ENCODE results near the gene GSTM3.
"Not testable (repeated sequence)": the region's sequence is repeated elsewhere in the genome, so short reads cannot be mapped to it uniquely, and the experiment has no call there.

Gene GSTM3

DNA sequence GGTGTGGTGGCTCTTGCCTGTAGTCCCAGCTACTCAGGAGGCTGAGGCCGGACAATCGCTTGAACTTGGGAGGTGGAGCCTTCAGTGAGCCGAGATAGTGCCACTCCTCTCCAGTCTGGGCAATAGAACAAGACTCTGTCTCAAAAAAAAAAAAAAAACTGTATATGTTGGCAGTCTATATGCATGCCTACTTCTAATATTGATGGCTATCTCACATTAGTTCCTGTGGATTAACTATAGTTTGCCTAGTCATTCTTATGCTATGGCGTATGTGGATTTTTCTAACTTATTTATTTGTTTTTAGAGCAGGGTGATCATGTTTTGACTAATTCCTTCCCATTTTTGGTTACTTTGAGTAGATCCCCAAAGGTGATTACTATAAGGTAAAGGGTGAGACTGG is 43.8 kb downstream of the GSTM3 start:
- WGBS, 2 experiments = no CpG with 5 or more reads among the region's 4 CpGs
- Histone ChIP-seq H3K27ac (ENCODE audit: insufficient read depth, low read depth, low read length, poor library complexity, severe bottlenecking) (no peak overlapping the region), H3K27me3 (ENCODE audit: control insufficient read depth, insufficient read depth, low read length, poor library complexity, severe bottlenecking) (no peaks in the 10 kb centered on the region), H3K4me1 (ENCODE audit: control insufficient read depth, insufficient read depth, low read length) (no peaks in the 10 kb centered on the region), H3K36me3 (ENCODE audit: control insufficient read depth, insufficient read depth, low read length) (no peaks in the 10 kb centered on the region), H3K9me3 (ENCODE audit: control insufficient read depth, low read length) (no peaks in the 10 kb centered on the region), H3K4me3 (ENCODE audit: insufficient read depth, low read depth, low read length) (no peak overlapping the region)

DNA sequence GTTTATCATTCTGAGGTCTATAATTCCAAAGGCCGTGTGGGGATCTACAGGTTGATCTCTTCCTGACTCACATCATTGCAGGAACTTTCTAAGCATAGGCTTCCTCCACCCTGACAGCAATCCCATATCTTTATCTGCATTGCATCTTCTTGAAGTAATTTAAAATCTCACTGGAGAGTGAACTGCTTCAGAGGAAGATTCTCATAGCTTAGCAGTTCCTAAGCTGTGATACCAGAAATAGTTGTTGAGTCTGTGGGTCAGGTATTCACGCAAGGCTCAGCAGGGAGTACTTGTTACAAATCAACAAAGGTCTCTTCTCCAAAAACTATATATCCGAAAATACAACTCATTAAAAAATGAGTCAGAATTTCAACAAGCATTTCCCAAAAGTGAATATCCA is 45.7 kb downstream of the GSTM3 start:
- H3K4me1 ChIP-seq (ENCODE audit: control insufficient read depth, insufficient read depth, low read length); H3K27ac ChIP-seq (ENCODE audit: insufficient read depth, low read depth, low read length, poor library complexity, severe bottlenecking); H3K4me3 ChIP-seq (ENCODE audit: insufficient read depth, low read depth, low read length); H3K9me3 ChIP-seq (ENCODE audit: control insufficient read depth, low read length); H3K27me3 ChIP-seq (ENCODE audit: control insufficient read depth, insufficient read depth, low read length, poor library complexity, severe bottlenecking); H3K36me3 ChIP-seq (ENCODE audit: control insufficient read depth, insufficient read depth, low read length): not testable (repeated sequence)
- no CpG with 5 or more reads among the region's 3 CpGs for WGBS, 2 experiments

DNA sequence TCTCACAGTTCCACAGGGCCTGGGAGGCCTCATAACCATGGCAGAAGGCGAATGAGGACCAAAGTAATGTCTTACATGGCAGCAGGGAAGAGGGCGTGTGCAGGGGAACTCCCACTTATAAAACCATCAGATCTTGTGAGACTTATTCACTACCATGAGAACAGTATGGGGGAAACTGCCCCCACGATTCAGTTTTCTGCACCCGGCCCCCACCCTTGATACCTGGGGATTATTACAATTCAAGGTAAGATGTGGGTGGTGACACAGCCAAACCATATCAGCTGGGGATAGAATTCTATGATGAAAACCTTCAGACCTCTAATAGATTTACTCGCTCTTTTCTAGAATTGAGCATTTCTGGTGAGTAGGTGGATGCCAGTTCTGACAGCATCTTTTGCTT is 46.4 kb downstream of the GSTM3 start:
- H3K36me3 ChIP-seq (ENCODE audit: control insufficient read depth, insufficient read depth, low read length); H3K4me1 ChIP-seq (ENCODE audit: control insufficient read depth, insufficient read depth, low read length); H3K9me3 ChIP-seq (ENCODE audit: control insufficient read depth, low read length); H3K27ac ChIP-seq (ENCODE audit: insufficient read depth, low read depth, low read length, poor library complexity, severe bottlenecking); H3K27me3 ChIP-seq (ENCODE audit: control insufficient read depth, insufficient read depth, low read length, poor library complexity, severe bottlenecking); H3K4me3 ChIP-seq (ENCODE audit: insufficient read depth, low read depth, low read length): not testable (repeated sequence)
- no CpG with 5 or more reads among the region's 5 CpGs for WGBS, 2 experiments

DNA sequence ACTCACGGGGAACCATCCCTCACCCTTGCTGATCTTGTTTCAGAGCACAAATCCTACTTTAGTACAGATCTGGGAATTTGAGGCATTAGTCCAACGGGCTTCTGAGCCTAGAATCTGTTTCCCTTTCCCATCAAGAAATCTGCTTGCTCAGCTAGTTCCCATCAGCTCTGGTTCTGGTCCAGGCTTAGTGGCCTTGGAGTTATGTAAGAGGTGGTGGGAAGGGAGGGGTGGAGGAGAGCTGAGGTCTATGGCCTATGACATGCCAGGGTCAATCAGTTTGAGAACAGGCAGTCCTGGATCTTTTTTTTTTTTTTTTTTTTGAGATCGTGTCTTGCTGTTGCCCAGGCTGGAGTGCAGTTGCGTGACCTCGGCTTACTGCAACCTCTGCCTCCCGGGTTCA is 49.1 kb downstream of the GSTM3 start:
- no peaks in the 10 kb centered on the region for H3K36me3 ChIP-seq (ENCODE audit: control insufficient read depth, insufficient read depth, low read length)
- H3K4me3 ChIP-seq (ENCODE audit: insufficient read depth, low read depth, low read length) = no peak overlapping the region
- H3K27me3 ChIP-seq (ENCODE audit: control insufficient read depth, insufficient read depth, low read length, poor library complexity, severe bottlenecking) = no peaks in the 10 kb centered on the region
- no peaks in the 10 kb centered on the region for H3K9me3 ChIP-seq (ENCODE audit: control insufficient read depth, low read length)
- no peaks in the 10 kb centered on the region for H3K4me1 ChIP-seq (ENCODE audit: control insufficient read depth, insufficient read depth, low read length)
- H3K27ac ChIP-seq (ENCODE audit: insufficient read depth, low read depth, low read length, poor library complexity, severe bottlenecking) = no peak overlapping the region
- no CpG with 5 or more reads among the region's 6 CpGs for WGBS, 2 experiments

DNA sequence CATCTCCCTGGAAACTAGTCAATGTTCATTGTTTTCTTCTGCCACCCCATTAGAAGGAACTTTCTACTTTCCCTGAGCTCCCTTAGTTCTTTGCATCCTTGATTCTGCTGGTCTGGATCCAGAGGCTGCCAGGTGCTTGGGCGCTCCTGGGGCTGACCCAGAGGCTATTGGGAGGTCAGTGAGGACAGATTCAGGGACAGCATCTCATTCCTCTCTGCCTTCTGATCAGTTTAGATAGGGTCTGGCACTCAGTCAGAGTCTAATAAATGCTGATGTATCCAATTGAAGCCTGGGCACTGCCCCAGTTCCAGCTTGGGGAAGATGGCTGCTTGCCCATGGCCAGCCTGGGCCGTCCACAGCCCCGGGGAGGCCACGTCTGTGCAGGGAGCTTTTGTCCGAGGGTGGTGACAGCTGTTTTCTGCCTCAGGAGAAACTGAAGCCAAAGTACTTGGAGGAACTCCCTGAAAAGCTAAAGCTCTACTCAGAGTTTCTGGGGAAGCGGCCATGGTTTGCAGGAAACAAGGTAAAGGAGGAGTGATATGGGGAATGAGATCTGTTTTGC is 50.9 kb downstream of the GSTM3 start:
- H3K4me3 ChIP-seq (ENCODE audit: insufficient read depth, low read depth, low read length) = no peak overlapping the region
- H3K9me3 ChIP-seq (ENCODE audit: control insufficient read depth, low read length) = no peaks in the 10 kb centered on the region
- WGBS, 2 experiments = no CpG with 5 or more reads among the region's 6 CpGs
- H3K4me1 ChIP-seq (ENCODE audit: control insufficient read depth, insufficient read depth, low read length) = no peaks in the 10 kb centered on the region
- H3K27ac ChIP-seq (ENCODE audit: insufficient read depth, low read depth, low read length, poor library complexity, severe bottlenecking) = no peak overlapping the region
- H3K36me3 ChIP-seq (ENCODE audit: control insufficient read depth, insufficient read depth, low read length) = no peaks in the 10 kb centered on the region
- no peaks in the 10 kb centered on the region for H3K27me3 ChIP-seq (ENCODE audit: control insufficient read depth, insufficient read depth, low read length, poor library complexity, severe bottlenecking)

DNA sequence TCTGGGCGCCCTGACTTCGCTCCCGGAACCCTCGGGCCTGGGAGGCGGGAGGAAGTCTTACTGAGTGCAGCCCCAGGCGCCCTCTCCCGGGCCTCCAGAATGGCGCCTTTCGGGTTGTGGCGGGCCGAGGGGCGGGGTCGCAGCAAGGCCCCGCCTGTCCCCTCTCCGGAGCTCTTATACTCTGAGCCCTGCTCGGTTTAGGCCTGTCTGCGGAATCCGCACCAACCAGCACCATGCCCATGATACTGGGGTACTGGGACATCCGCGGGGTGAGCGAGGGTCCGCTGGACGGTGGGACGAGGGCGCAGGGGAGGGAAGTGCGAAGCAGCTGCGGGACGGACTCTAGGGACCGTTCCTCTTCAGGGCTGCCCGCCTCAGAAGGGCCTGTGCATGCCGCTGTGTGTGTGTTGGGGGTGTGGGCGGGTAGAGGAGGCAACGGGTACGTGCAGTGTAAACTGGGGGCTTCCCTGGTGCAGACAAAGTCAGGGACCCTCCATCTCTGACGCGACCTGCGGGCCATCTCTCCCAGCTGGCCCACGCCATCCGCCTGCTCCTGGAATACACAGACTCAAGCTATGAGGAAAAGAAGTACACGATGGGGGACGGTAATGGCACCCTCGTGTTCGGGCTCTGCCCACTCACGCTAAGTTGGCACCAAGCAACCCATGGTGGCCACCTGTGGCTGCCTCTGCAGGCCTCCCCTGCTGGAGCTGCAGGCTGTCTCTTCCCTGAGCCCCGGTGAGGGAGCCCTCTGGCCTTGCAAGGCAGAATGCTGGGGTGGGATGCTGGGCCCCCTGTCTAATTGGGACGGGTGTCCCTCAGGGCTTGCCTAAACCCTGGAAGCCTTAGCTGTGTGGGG is 53.0 kb downstream of the GSTM3 start, which contains the start of gene GSTM1:
TSS of gene GSTM1 (plus strand) at position 177 of the 859 bp plus-strand sequence. CDS start at position 234, 57 bp downstream.
- Histone ChIP-seq H3K27ac (ENCODE audit: insufficient read depth, low read depth, low read length, poor library complexity, severe bottlenecking) (no peak within 1 kb of the TSS), H3K36me3 (ENCODE audit: control insufficient read depth, insufficient read depth, low read length) (no peaks in the 10 kb centered on the region), H3K27me3 (ENCODE audit: control insufficient read depth, insufficient read depth, low read length, poor library complexity, severe bottlenecking) (no peaks in the 10 kb centered on the region), H3K9me3 (ENCODE audit: control insufficient read depth, low read length) (no peaks in the 10 kb centered on the region), H3K4me3 (ENCODE audit: insufficient read depth, low read depth, low read length) (no peak within 1 kb of the TSS), H3K4me1 (ENCODE audit: control insufficient read depth, insufficient read depth, low read length) (no peaks in the 10 kb centered on the region)
- no CpG with 5 or more reads among the region's 46 CpGs for WGBS, 2 experiments

DNA sequence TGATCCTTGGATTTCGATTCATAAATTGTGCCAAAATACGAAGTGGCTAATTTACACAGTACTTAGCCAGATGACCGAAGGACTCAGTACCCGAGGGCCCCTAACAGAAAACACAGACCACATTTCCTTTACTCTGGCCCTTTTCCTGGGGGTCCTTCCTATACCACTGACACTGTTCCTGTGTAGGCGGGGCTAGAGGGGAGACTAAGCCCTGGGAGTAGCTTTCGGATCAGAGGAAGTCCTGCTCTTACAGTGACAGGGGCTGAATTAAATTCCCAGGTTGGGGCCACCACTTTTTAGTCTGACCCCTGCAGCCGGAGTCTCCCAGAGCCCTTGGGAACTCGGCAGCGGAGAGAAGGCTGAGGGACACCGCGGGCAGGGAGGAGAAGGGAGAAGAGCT is 53.7 kb downstream of the GSTM3 start:
- not testable (repeated sequence) for H3K4me1 ChIP-seq (ENCODE audit: control insufficient read depth, insufficient read depth, low read length); H3K27me3 ChIP-seq (ENCODE audit: control insufficient read depth, insufficient read depth, low read length, poor library complexity, severe bottlenecking); H3K4me3 ChIP-seq (ENCODE audit: insufficient read depth, low read depth, low read length); H3K27ac ChIP-seq (ENCODE audit: insufficient read depth, low read depth, low read length, poor library complexity, severe bottlenecking); H3K9me3 ChIP-seq (ENCODE audit: control insufficient read depth, low read length); H3K36me3 ChIP-seq (ENCODE audit: control insufficient read depth, insufficient read depth, low read length)
- WGBS, 2 experiments = 86 to 95% methylated on average over 4 to 5 of the region's 11 CpGs

DNA sequence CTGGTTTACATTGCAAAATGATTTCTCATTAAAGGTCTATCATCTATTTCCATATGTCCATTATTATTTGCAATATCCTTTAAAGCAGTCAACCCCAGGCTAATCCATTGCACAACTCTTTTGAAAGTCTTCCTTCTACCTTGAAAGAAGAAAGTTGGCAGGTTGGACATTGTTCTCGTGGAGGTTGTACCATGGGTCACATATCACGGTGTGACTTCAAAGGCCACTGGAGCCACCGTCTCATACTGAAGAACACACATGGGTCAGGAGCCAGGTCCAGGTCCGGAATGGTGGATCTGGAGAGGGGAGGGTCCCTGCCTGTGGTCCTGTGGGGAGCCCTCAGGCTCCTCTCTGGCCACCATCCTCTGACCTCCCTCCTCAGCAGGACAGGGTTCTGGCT is 54.9 kb downstream of the GSTM3 start:
- not testable (repeated sequence) for H3K9me3 ChIP-seq (ENCODE audit: control insufficient read depth, low read length); H3K4me1 ChIP-seq (ENCODE audit: control insufficient read depth, insufficient read depth, low read length); H3K27ac ChIP-seq (ENCODE audit: insufficient read depth, low read depth, low read length, poor library complexity, severe bottlenecking); H3K36me3 ChIP-seq (ENCODE audit: control insufficient read depth, insufficient read depth, low read length); H3K4me3 ChIP-seq (ENCODE audit: insufficient read depth, low read depth, low read length); H3K27me3 ChIP-seq (ENCODE audit: control insufficient read depth, insufficient read depth, low read length, poor library complexity, severe bottlenecking)
- no CpG with 5 or more reads among the region's 4 CpGs for WGBS, 2 experiments

DNA sequence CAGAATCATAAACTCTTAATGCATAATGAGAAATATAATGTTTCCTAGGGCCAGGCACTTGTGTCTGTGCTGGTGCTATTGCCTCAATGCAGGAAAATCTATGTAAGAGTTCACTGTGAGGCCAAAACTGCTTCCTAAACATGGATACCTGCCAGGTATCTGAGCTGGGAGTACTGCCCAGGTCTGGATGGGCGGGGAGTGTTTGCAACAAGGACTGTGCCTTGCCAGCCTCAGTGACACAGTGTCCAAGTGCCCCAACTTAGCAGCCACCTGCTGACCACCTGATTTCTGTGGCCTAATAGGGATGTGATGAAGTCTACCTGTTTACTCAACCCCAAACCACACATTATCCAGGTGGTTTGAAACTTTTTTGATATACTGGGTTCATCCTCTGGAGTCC is 55.4 kb downstream of the GSTM3 start:
- no CpG with 5 or more reads among the region's 1 CpG for WGBS, 2 experiments
- not testable (repeated sequence) for H3K4me3 ChIP-seq (ENCODE audit: insufficient read depth, low read depth, low read length)

DNA sequence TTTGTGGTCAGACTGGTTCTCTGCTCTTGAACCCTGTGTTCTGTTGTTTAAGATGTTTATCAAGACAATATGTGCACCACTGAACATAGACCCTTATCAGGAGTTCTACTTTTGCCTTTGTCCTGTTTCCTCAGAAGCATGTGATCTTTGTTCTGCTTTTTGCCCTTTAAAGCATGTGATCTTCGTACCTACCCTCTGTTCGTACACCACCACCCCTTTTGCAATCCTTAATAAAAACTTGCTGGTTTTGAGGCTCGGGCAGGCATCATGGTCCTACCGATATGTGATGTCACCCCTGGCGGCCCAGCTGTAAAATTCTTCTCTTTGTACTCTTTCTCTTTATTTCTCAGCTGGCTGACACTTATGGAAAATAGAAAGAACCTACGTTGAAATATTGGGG is 56.1 kb downstream of the GSTM3 start:
- H3K27me3 ChIP-seq (ENCODE audit: control insufficient read depth, insufficient read depth, low read length, poor library complexity, severe bottlenecking); H3K4me1 ChIP-seq (ENCODE audit: control insufficient read depth, insufficient read depth, low read length); H3K36me3 ChIP-seq (ENCODE audit: control insufficient read depth, insufficient read depth, low read length); H3K9me3 ChIP-seq (ENCODE audit: control insufficient read depth, low read length); H3K4me3 ChIP-seq (ENCODE audit: insufficient read depth, low read depth, low read length); H3K27ac ChIP-seq (ENCODE audit: insufficient read depth, low read depth, low read length, poor library complexity, severe bottlenecking): not testable (repeated sequence)
- no CpG with 5 or more reads among the region's 6 CpGs for WGBS, 2 experiments

More for the DNA sequence above, 55.4 kb downstream of the GSTM3 start:
- not testable (repeated sequence) for H3K4me1 ChIP-seq (ENCODE audit: control insufficient read depth, insufficient read depth, low read length); H3K27me3 ChIP-seq (ENCODE audit: control insufficient read depth, insufficient read depth, low read length, poor library complexity, severe bottlenecking); H3K9me3 ChIP-seq (ENCODE audit: control insufficient read depth, low read length); H3K27ac ChIP-seq (ENCODE audit: insufficient read depth, low read depth, low read length, poor library complexity, severe bottlenecking); H3K36me3 ChIP-seq (ENCODE audit: control insufficient read depth, insufficient read depth, low read length)
